HG02571 (cell line): ENCODE results near the gene TMEM214.
"Not testable (repeated sequence)": the region's sequence is repeated elsewhere in the genome, so short reads cannot be mapped to it uniquely, and the experiment has no call there.

Experiments used
- ATAC-seq: cut with Tn5 transposase; IDR thresholded peaks from one replicate; pipeline ENCODE4 v1.9.1; 2021; ENCODE audit warnings: mild to moderate bottlenecking, moderate library complexity; ENCODE audit not compliant: unreplicated experiment

Gene TMEM214

GRCh38 chr2:27067385-27067784 is 34.6 kb downstream of the TMEM214 start:
- ATAC-seq: no peak

GRCh38 chr2:27069436-27069835 is 36.7 kb downstream of the TMEM214 start:
- ATAC-seq: no peak

GRCh38 chr2:27069961-27070618 is 37.3 kb downstream of the TMEM214 start:
- ATAC-seq: no peak

- ATAC-seq: peak; percentile 6
These were observed 38.0 kb downstream of the TMEM214 start for GRCh38 chr2:27070653-27071276.

- ATAC-seq: peak; percentile 76
These were observed 38.7 kb downstream of the TMEM214 start, which contains the start of gene OST4 for GRCh38 chr2:27071277-27071989. TSS of gene OST4 (minus strand) at chr2:27071654.

- ATAC-seq: no peak
These were observed 39.4 kb downstream of the TMEM214 start for GRCh38 chr2:27071990-27072830.

GRCh38 chr2:27072920-27073319 is 40.2 kb downstream of the TMEM214 start:
- no peak for ATAC-seq

GRCh38 chr2:27073782-27074181 is 41.0 kb downstream of the TMEM214 start:
- ATAC-seq: no peak

- ATAC-seq: no peak
These were observed 42.2 kb downstream of the TMEM214 start for GRCh38 chr2:27074738-27075565.

GRCh38 chr2:27075566-27075871 is 42.8 kb downstream of the TMEM214 start:
- ATAC-seq: not testable (repeated sequence)

GRCh38 chr2:27076323-27076722 is 43.6 kb downstream of the TMEM214 start:
- no peak for ATAC-seq

- no peak for ATAC-seq
These were observed 44.5 kb downstream of the TMEM214 start for GRCh38 chr2:27077231-27077630.

- no peak for ATAC-seq
These were observed 45.8 kb downstream of the TMEM214 start, which contains the start of gene EMILIN1 for GRCh38 chr2:27078267-27079194. TSS of gene EMILIN1 (plus strand) at chr2:27078615. CDS start at chr2:27079066, 451 bp downstream.

- ATAC-seq: no peak
These were observed 46.7 kb downstream of the TMEM214 start for GRCh38 chr2:27079233-27080139.

- ATAC-seq: no peak
These were observed 47.3 kb downstream of the TMEM214 start for GRCh38 chr2:27080140-27080469.

GRCh38 chr2:27080603-27080936 is 47.8 kb downstream of the TMEM214 start:
- ATAC-seq: no peak

- no peak for ATAC-seq
These were observed 49.4 kb downstream of the TMEM214 start for GRCh38 chr2:27081984-27082772.
